Mammary epithelial cell (primary cell): ENCODE measurements around the gene RAB4A.

Source experiments
- EZH2 ChIP-seq: IDR thresholded peaks from 2 replicates; pipeline ENCODE4 v1.6.1; 2012; ENCODE audit warnings: low read length, inconsistent platforms, borderline replicate concordance
- TF ChIP-seq, protein P1 (sequence below), 2 donors: IDR thresholded peaks in 1 of 2; conservative IDR thresholded peaks in 1 of 2; 2 replicates each; pipeline ENCODE4 v1.5.1; 2011 to 2012; ENCODE audit warnings: inconsistent platforms in 2 of 2, low read length in 2 of 2, mild to moderate bottlenecking in 2 of 2, control low read depth in 1 of 2, low read depth in 1 of 2; ENCODE audit not compliant: insufficient read depth in 1 of 2; ENCODE audit errors: extremely low read depth in 1 of 2

DNA sequence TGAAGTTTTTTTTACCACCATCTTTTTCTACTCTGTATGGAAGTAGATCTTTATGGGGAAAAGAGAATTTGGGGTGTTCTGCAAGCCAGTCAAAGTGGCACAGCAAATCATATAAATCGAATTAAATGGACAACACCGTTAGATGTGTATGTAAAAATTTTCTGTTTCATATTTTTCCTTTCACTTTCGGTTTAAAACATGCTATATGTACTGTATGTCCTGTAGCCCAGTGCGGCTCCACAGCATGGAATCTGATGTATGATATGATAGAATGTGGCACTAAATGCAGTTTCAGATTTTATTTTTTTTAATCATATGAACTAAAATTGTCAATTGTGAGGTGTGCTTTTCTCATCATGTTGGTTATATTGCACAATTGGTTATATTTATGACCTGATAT lies 32.9 kb downstream of the RAB4A start:
- TF ChIP-seq, protein P1, sequence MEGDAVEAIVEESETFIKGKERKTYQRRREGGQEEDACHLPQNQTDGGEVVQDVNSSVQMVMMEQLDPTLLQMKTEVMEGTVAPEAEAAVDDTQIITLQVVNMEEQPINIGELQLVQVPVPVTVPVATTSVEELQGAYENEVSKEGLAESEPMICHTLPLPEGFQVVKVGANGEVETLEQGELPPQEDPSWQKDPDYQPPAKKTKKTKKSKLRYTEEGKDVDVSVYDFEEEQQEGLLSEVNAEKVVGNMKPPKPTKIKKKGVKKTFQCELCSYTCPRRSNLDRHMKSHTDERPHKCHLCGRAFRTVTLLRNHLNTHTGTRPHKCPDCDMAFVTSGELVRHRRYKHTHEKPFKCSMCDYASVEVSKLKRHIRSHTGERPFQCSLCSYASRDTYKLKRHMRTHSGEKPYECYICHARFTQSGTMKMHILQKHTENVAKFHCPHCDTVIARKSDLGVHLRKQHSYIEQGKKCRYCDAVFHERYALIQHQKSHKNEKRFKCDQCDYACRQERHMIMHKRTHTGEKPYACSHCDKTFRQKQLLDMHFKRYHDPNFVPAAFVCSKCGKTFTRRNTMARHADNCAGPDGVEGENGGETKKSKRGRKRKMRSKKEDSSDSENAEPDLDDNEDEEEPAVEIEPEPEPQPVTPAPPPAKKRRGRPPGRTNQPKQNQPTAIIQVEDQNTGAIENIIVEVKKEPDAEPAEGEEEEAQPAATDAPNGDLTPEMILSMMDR (conservative IDR thresholded peaks at IDR 0.05 in 1 of 2, IDR thresholded peaks at IDR 0.05 in 1 of 2; ENCODE audit: extremely low read depth in 1 of 2, insufficient read depth in 1 of 2, low read depth in 1 of 2, low read length in 2 of 2) = no peak
- no peak for TF ChIP-seq EZH2
